ENCODE data around the gene ZFAND5.

The ZFAND5 gene

GRCh38 chr9:72322259-72322658 lies 42.7 kb downstream of the ZFAND5 start:
- DNase-seq = no peak

- no peak for DNase-seq
These were observed 49.3 kb downstream of the ZFAND5 start for GRCh38 chr9:72315510-72316311.

GRCh38 chr9:72315089-72315509 lies 49.9 kb downstream of the ZFAND5 start:
- no peak for DNase-seq

- no peak for DNase-seq
These were observed 51.5 kb downstream of the ZFAND5 start for GRCh38 chr9:72313507-72313906.

- no peak for DNase-seq
These were observed 52.5 kb downstream of the ZFAND5 start for GRCh38 chr9:72312386-72312987.

GRCh38 chr9:72309364-72310133 lies 55.5 kb downstream of the ZFAND5 start:
- DNase-seq = no peak

- DNase-seq = no peak
These were observed 58.2 kb downstream of the ZFAND5 start for GRCh38 chr9:72306761-72307160.

GRCh38 chr9:72305707-72306106 lies 59.3 kb downstream of the ZFAND5 start:
- DNase-seq = no peak

- DNase-seq = no peak
These were observed 59.9 kb downstream of the ZFAND5 start for GRCh38 chr9:72305102-72305546.

- no peak for DNase-seq
These were observed 60.5 kb downstream of the ZFAND5 start for GRCh38 chr9:72304538-72304937.

All from activated gamma-delta T cell (primary cell).